H9 (cell line): ENCODE measurements around the gene P3R3URF. TPM values are rescaled to one million over a fixed set of nuclear protein-coding genes. Genes with fewer than 3 reads are reported as not detected.

Source experiments
- DNase-seq: peaks from one replicate; pipeline ENCODE4 v3.0.0-alpha.2; 2017
- H2AFZ ChIP-seq: one replicate; pipeline ENCODE4 v1.6.1; 2013; ENCODE audit warnings: mild to moderate bottlenecking, low read length, control low read depth, moderate library complexity
- H2AK5ac ChIP-seq: 2 replicates; pipeline ENCODE4 v1.6.1; 2013; ENCODE audit warnings: low read length, control low read depth, mixed read lengths; ENCODE audit not compliant: insufficient read length
- H2BK120ac ChIP-seq: one replicate; pipeline ENCODE4 v1.6.1; 2013; ENCODE audit warnings: low read depth, mild to moderate bottlenecking, low read length, control low read depth, inconsistent platforms; ENCODE audit not compliant: poor library complexity, severe bottlenecking
- H2BK12ac ChIP-seq: 2 replicates; pipeline ENCODE4 v1.6.1; 2013; ENCODE audit warnings: low read length, control low read depth, mixed read lengths, low read depth; ENCODE audit not compliant: insufficient read length
- H2BK15ac ChIP-seq: 2 replicates; pipeline ENCODE4 v1.6.1; 2013; ENCODE audit warnings: low read depth, low read length, control low read depth
- H2BK20ac ChIP-seq: one replicate; pipeline ENCODE4 v1.6.1; 2013; ENCODE audit warnings: low read depth, mild to moderate bottlenecking, low read length, control low read depth, inconsistent platforms; ENCODE audit not compliant: poor library complexity, severe bottlenecking
- H2BK5ac ChIP-seq: 2 replicates; pipeline ENCODE4 v1.6.1; 2013; ENCODE audit warnings: low read length, control low read depth, mixed read lengths; ENCODE audit not compliant: insufficient read length
- H3K14ac ChIP-seq: 2 replicates; pipeline ENCODE4 v1.6.1; 2013; ENCODE audit warnings: low read length, control low read depth; ENCODE audit not compliant: insufficient read depth
- H3K18ac ChIP-seq: 2 replicates; pipeline ENCODE4 v1.6.1; 2013; ENCODE audit warnings: low read depth, mild to moderate bottlenecking, mixed read lengths, low read length, control low read depth; ENCODE audit not compliant: insufficient read length
- H3K23ac ChIP-seq: 2 replicates; pipeline ENCODE4 v1.6.1; 2013; ENCODE audit warnings: low read length, control low read depth, mixed read lengths, low read depth; ENCODE audit not compliant: insufficient read length
- H3K23me2 ChIP-seq: 2 replicates; pipeline ENCODE4 v1.6.1; 2013; ENCODE audit warnings: low read depth, mild to moderate bottlenecking, mixed read lengths, low read length, control low read depth; ENCODE audit not compliant: insufficient read length, poor library complexity, severe bottlenecking
- H3K27ac ChIP-seq: 2 replicates; pipeline ENCODE4 v1.5.1; 2013; ENCODE audit warnings: low read length, control low read depth, mixed read lengths, low read depth; ENCODE audit not compliant: insufficient read length
- H3K27me3 ChIP-seq: 2 replicates; pipeline ENCODE4 v1.6.1; 2013; ENCODE audit warnings: low read length, control low read depth, inconsistent platforms; ENCODE audit not compliant: insufficient read depth
- H3K4ac ChIP-seq: 2 replicates; pipeline ENCODE4 v1.6.1; 2013; ENCODE audit warnings: low read depth, mild to moderate bottlenecking, control low read depth, inconsistent platforms, low read length, moderate library complexity
- H3K4me1 ChIP-seq: 2 replicates; pipeline ENCODE4 v1.6.1; 2013; ENCODE audit warnings: low read length, control low read depth, inconsistent platforms; ENCODE audit not compliant: insufficient read depth
- H3K4me2 ChIP-seq: 2 replicates; pipeline ENCODE4 v1.6.1; 2013; ENCODE audit warnings: low read length, control low read depth, mixed read lengths; ENCODE audit not compliant: insufficient read length, insufficient read depth
- H3K56ac ChIP-seq: 2 replicates; pipeline ENCODE4 v1.6.1; 2013; ENCODE audit warnings: low read depth, mild to moderate bottlenecking, mixed read lengths, low read length, control low read depth; ENCODE audit not compliant: insufficient read length
- H3K79me1 ChIP-seq: 2 replicates; pipeline ENCODE4 v1.6.1; 2013; ENCODE audit warnings: low read depth, mild to moderate bottlenecking, moderate library complexity, low read length, control low read depth, inconsistent platforms; ENCODE audit not compliant: insufficient read depth, poor library complexity, severe bottlenecking
- H3K79me2 ChIP-seq: 2 replicates; pipeline ENCODE4 v1.6.1; 2013; ENCODE audit warnings: low read length, control low read depth, inconsistent platforms; ENCODE audit not compliant: insufficient read depth
- H3K9ac ChIP-seq: 2 replicates; pipeline ENCODE4 v1.6.1; 2013; ENCODE audit warnings: low read length, control low read depth, mixed read lengths; ENCODE audit not compliant: insufficient read length; ENCODE audit errors: extremely low read depth
- H3K9me3 ChIP-seq: one replicate; pipeline ENCODE4 v1.6.1; 2013; ENCODE audit warnings: low read depth, low read length, inconsistent platforms; ENCODE audit not compliant: control insufficient read depth
- H3T11ph ChIP-seq: one replicate; pipeline ENCODE4 v1.6.1; 2013; ENCODE audit warnings: mild to moderate bottlenecking, low read length, control low read depth, inconsistent platforms
- H4K20me1 ChIP-seq: one replicate; pipeline ENCODE4 v1.6.1; 2013; ENCODE audit not compliant: control insufficient read depth, insufficient read length, insufficient read depth
- H4K5ac ChIP-seq: 2 replicates; pipeline ENCODE4 v1.6.1; 2013; ENCODE audit warnings: low read depth, mild to moderate bottlenecking, mixed read lengths, low read length, control low read depth; ENCODE audit not compliant: insufficient read length
- H4K8ac ChIP-seq: replicated peaks from 2 replicates; pipeline ENCODE4 v1.6.1; 2013; ENCODE audit warnings: low read length, control low read depth, mixed read lengths, low read depth; ENCODE audit not compliant: insufficient read length
- H4K91ac ChIP-seq: 2 replicates; pipeline ENCODE4 v1.6.1; 2013; ENCODE audit warnings: low read depth, mild to moderate bottlenecking, moderate library complexity, mixed read lengths, low read length, control low read depth; ENCODE audit not compliant: insufficient read length
- H3K27ac Mint-ChIP-seq, 3 experiments: 2 replicates in 2 of 3; 3 replicates in 1 of 3; pipeline ENCODE4 v1.8.0; 2020 to 2021; ENCODE audit warnings: mixed read lengths in 3 of 3, mild to moderate bottlenecking in 1 of 3, moderate library complexity in 1 of 3
- H3K27me3 Mint-ChIP-seq: 2 replicates; pipeline ENCODE4 v1.8.0; 2021; ENCODE audit warnings: low read depth, mild to moderate bottlenecking, moderate library complexity, mixed read lengths
- H3K36me3 Mint-ChIP-seq, 3 experiments: 2 replicates in 2 of 3; 3 replicates in 1 of 3; pipeline ENCODE4 v1.8.0; 2020 to 2021; ENCODE audit warnings: low read depth in 3 of 3, mixed read lengths in 3 of 3; ENCODE audit not compliant: insufficient read depth in 1 of 3
- H3K4me1 Mint-ChIP-seq, 2 experiments: 2 replicates each; pipeline ENCODE4 v1.8.0; 2020; ENCODE audit warnings: mixed read lengths in 2 of 2
- H3K4me3 Mint-ChIP-seq, 2 experiments: 2 replicates in 1 of 2; 3 replicates in 1 of 2; pipeline ENCODE4 v1.8.0; 2020 to 2021; ENCODE audit warnings: mild to moderate bottlenecking in 2 of 2, mixed read lengths in 2 of 2, moderate library complexity in 1 of 2
- H3K9me3 Mint-ChIP-seq, 2 experiments: 2 replicates in 1 of 2; 3 replicates in 1 of 2; pipeline ENCODE4 v1.8.0; 2020; ENCODE audit warnings: mild to moderate bottlenecking in 2 of 2, mixed read lengths in 2 of 2, moderate library complexity in 1 of 2
- WGBS: extraction: QIAGEN DNeasy Blood & Tissue Kit; methylation state at CpG from one replicate; pipeline ENCODE4 v1.1.7; 2013; ENCODE audit warnings: missing lambda C conversion rate, low lambda C conversion rate, mixed read lengths; ENCODE audit not compliant: insufficient read length; ENCODE audit errors: extremely low coverage; 5-methylcytosine and 5-hydroxymethylcytosine counted together
- total RNA-seq: library from RNA; stranded (reverse); gene quantifications from 2 replicates; pipeline ENCODE4 v1.2.1, GENCODE V29; 2021
- TF ChIP-seq, protein P1 (sequence below): fragments of 200-600 bp; sonication (generic); conservative IDR thresholded peaks from 3 replicates; pipeline ENCODE4 v1.8.0; 2021; ENCODE audit warnings: antibody characterized with exemption, mild to moderate bottlenecking

P3R3URF gene
- total RNA-seq, 1 experiment from 2014 or later = not detected

DNA sequence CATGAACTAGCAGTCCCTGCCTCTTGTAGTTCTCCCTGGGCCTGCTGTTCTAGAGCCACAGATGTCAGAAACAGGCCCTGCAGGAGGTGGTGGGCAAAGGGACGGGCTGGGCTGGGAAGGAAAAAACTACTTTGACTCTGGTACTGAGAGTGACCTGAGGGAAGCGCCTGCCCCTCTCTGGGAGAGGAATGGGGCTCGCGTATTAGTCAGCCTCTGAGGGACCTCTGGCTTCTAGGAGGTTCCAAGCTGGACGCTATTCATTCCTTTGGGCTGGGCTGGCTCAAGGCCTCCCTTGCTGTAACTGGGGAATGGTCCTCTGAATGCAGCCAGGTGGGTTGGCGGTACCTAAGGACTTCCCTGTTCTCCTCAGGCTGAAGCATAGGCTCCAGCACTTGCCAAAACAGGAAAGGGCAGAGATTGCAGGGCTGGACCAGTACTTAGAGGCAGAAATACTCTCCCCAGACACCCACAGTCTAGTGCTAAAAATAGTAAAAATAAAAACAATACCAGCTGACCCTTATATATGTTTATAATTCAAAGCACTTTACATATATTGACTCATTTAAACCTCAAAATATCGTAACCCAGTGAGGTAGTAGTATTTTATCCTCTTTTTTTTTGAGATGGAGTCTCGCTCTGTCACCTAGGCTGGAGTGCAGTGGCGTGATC lies 14.9 kb upstream of the P3R3URF start:
- Histone ChIP-seq H3K56ac (no peak overlapping the region), H2BK5ac (no peak overlapping the region), H4K8ac (no peak overlapping the region), H3T11ph (no peak overlapping the region), H2BK120ac (no peak overlapping the region), H3K23me2 (no peaks in the 10 kb centered on the region), H3K27ac (no peak overlapping the region), H3K27me3 (no peaks in the 10 kb centered on the region), H4K91ac (no peak overlapping the region), H3K23ac (no peak overlapping the region), H3K14ac (no peak overlapping the region; the same call in 1 of the 2 replicates), H3K4me1 (no peaks in the 10 kb centered on the region), H3K18ac (no peak overlapping the region), H2AK5ac (no peak overlapping the region), H3K9me3 (no peaks in the 10 kb centered on the region), H3K79me1 (no peaks in the 10 kb centered on the region), H2BK20ac (no peak overlapping the region), H2BK12ac (no peak overlapping the region), H4K20me1 (no peaks in the 10 kb centered on the region), H2BK15ac (no peak overlapping the region), H3K4me2 (no peak overlapping the region), H3K9ac (no peak overlapping the region), H4K5ac (no peak overlapping the region), H2AFZ (no peak overlapping the region), H3K4ac (no peak overlapping the region), H3K79me2 (no peaks in the 10 kb centered on the region)
- peaks cover 0 to 6% of the 10 kb centered on the region in 2 experiments; a peak in 1 of 4 replicates for H3K4me1 Mint-ChIP-seq
- H3K27me3 Mint-ChIP-seq = no peaks in the 10 kb centered on the region; the same call in 1 of the 2 replicates
- no peaks in the 10 kb centered on the region for H3K9me3 Mint-ChIP-seq
- H3K4me3 Mint-ChIP-seq = no peak overlapping the region
- no peak overlapping the region for H3K27ac Mint-ChIP-seq
- TF ChIP-seq, protein P1, sequence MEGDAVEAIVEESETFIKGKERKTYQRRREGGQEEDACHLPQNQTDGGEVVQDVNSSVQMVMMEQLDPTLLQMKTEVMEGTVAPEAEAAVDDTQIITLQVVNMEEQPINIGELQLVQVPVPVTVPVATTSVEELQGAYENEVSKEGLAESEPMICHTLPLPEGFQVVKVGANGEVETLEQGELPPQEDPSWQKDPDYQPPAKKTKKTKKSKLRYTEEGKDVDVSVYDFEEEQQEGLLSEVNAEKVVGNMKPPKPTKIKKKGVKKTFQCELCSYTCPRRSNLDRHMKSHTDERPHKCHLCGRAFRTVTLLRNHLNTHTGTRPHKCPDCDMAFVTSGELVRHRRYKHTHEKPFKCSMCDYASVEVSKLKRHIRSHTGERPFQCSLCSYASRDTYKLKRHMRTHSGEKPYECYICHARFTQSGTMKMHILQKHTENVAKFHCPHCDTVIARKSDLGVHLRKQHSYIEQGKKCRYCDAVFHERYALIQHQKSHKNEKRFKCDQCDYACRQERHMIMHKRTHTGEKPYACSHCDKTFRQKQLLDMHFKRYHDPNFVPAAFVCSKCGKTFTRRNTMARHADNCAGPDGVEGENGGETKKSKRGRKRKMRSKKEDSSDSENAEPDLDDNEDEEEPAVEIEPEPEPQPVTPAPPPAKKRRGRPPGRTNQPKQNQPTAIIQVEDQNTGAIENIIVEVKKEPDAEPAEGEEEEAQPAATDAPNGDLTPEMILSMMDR = no peak
- no CpG with 5 or more reads among the region's 9 CpGs for WGBS
- peaks cover 18 to 60% (median 51%) of the 10 kb centered on the region in 3 experiments for H3K36me3 Mint-ChIP-seq
- no peak for DNase-seq
